Stimulated activated CD8-positive, alpha-beta memory T cell treated with anti-CD3 and anti-CD28 coated beads, Interleukin-7, amount 100 ng/mL, for 4 hours (primary cell): ENCODE measurements around the gene STON2.

ENCODE experiments used
- DNase-seq, 2 donors: peaks; one replicate each; pipeline ENCODE4 v3.0.0-alpha.2; 2020; ENCODE audit warnings: low read depth in 2 of 2

Gene STON2

GRCh38 chr14:81418057-81418790, 18.1 kb upstream of the STON2 start:
- DNase-seq = no peak

- DNase-seq = no peak
Observed at GRCh38 chr14:81416981-81417380, 16.9 kb upstream of the STON2 start.

GRCh38 chr14:81416194-81416952, 16.2 kb upstream of the STON2 start:
- DNase-seq = no peak

GRCh38 chr14:81415781-81416180, 15.7 kb upstream of the STON2 start:
- DNase-seq = no peak

- no peak for DNase-seq
Observed at GRCh38 chr14:81414123-81414522, 14.0 kb upstream of the STON2 start.

- no peak for DNase-seq
Observed at GRCh38 chr14:81412779-81413178, 12.7 kb upstream of the STON2 start.

- DNase-seq = no peak
Observed at GRCh38 chr14:81408595-81408994, 8.5 kb upstream of the STON2 start.

DNA sequence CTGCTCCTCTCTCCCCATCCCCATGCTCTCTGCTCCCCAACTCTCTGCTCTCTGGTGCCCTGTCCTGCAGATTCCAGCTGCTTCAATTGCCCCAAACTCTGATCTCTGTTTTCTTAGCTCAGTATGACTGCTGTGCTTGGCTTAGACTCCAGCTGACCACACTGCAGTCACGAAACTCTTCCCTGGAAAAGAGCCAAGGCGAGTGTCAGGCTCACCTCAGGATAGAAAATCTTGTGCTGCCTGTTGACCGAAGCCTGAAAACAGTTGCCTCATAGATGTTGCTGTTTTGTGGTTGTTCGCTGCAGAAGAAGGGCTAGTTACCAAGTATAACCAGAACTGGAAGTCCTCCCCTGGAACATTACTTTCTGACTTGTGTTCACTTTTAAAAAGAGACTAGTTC, 6.7 kb upstream of the STON2 start:
- DNase-seq = no peak

GRCh38 chr14:81402123-81402495, 2.0 kb upstream of the STON2 start:
- DNase-seq = no peak

- DNase-seq = no peak
Observed at GRCh38 chr14:81401420-81402122, 1.4 kb upstream of the STON2 start.

GRCh38 chr14:81400852-81401251, 728 bp upstream of the STON2 start:
- no peak for DNase-seq

DNA sequence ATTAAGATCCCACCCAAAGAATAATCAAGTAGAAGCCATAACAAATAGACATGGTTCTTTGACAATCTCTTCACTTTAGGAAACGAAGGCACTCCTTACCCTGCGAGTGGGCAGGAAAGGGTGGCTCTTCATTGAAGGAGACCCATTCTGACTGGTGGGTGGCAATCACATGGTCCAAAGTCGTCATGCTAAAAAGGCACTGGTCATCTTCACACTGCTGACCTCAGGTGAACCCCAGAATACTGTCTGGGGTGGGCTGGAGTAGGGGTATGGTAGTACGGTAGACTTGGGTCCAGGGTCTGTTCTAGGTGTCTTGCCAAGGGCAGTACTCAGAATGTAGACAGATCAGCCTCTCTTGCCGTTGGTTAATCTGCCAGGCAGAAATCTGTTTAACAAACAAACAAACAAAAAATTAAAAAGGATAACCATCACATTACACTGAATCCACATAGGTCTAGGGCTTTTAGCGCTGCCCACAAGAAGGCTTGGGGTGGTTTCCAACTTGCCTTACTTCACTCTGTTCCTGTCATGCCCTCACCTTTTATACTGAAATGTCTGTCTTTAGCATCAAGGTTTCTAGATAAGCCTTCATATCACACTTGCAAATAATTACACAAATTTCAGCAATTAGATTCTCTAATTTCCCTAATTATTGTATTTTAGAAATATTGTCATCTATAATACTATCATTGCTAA, 1.8 kb downstream of the STON2 start:
- no peak for DNase-seq

DNA sequence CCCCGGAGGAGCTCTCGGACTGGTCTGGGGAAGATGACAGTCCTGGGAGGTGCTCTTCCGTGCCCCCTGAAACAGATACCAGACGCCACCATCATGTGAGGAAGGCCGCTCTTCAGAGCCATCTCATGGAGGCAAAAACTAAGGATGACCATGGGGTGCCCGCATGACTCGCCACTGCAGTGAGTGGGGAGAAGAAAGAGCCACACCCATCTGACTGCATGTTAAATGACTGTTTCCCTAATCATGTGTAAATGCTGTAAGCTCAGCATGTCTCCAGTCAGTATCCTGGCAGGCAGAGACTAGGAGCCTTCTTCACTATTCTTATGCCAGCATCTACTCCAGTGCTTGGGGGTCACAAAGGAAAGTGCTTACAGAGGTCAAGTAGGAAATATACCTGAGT, 4.0 kb downstream of the STON2 start:
- DNase-seq = no peak

- no peak for DNase-seq
Observed at GRCh38 chr14:81394739-81395138, 5.4 kb downstream of the STON2 start.

- no peak for DNase-seq
Observed at GRCh38 chr14:81392976-81393643, 7.0 kb downstream of the STON2 start.

DNA sequence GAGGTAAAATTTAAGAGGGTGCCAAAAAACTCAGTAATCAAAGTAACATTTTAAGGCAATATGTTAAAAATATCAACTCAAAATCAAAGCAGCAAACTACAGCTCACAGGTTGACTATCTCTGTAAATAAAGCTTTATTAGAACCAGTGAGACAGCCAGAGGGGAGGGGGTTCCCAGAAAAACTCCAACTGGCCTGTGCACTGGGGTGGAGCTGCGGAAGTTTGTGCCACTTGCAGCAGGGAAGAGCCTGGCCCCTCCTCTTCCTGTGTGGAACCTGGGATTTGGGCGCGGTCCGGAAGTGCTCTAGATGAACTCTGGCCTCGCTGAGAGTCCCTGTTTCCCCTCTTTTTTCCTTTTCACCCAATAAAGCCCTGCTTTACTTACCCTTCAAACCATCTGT, 8.1 kb downstream of the STON2 start:
- DNase-seq = no peak

GRCh38 chr14:81390696-81391095, 9.4 kb downstream of the STON2 start:
- no peak for DNase-seq

DNA sequence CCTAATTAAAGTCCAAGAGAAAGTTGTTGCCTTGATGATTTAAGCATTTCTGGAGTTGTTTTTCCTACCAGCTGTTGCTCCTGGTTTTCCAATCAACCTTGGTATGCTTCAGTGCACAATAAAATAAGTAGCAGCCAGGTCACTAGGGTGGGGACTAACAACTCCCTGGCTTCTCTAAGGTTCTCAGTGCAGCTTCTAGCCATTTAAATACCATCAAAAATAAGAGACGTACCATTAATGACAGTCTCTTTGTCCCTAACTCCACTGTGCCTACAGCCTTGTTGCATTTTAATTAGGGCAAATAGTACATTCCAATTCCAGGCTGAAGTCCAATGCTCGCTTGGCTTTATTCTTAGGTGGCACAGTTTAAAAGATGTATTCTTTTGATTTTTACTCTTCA, 11.8 kb downstream of the STON2 start:
- DNase-seq = no peak

DNA sequence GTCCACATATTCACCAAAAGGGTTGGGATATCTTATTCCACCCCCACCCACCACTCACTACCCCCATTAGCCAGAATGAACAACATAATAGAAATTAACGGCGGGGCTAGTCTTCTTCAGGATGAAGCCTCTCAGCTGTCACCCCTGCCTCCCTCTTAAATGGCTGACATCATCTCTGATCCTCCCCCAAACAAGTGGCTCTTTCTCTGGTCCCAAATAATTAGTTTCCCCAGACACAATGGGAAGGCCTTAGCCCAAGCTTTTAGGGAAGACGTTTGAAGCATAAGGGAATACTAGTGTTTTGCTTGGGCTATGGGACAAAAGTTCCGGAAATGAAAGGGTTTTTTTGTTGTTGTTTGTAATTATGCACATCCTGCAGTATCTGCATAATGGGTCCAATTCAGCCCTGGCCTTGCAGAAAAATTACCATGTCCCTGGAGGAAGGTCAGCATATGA, 13.8 kb downstream of the STON2 start:
- no peak for DNase-seq

DNA sequence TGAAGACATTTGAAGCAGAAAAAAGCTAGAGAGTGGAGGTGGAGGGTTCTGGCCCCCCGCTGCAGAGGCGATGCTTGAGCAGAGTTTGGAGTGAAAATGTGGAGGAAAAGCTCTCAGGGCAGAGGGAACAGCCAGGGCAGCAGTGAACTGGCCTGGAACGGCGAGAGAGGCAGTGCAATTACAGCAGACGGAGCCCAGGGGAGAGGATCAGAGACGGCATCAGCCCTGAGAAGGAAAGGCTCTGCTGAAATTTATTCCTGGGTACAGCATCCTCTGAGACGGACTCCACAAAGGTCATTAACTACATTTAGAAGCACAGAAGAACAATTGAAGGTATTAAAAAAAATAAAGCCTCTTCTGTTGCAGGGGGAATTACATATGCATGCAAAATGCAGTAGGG, 14.2 kb downstream of the STON2 start:
- no peak for DNase-seq

DNA sequence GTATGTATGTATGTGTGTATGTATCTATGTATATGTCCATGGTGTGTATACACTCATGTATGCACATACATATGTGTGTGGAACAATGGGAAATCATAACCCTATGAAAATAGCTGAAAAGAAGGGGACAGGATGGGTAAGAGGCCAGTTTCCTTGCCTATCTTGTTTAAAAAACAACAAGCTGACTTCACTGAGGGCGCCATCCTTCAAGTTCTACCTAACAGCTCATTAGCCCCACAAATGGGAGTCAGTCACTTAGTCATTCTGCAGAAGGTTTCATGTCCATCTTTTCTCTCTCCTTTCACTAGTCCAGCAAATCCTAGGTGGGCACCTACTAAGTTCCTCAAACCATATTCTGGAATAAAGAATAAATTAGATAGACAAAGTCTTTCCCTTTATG, 14.7 kb downstream of the STON2 start:
- DNase-seq = no peak

DNA sequence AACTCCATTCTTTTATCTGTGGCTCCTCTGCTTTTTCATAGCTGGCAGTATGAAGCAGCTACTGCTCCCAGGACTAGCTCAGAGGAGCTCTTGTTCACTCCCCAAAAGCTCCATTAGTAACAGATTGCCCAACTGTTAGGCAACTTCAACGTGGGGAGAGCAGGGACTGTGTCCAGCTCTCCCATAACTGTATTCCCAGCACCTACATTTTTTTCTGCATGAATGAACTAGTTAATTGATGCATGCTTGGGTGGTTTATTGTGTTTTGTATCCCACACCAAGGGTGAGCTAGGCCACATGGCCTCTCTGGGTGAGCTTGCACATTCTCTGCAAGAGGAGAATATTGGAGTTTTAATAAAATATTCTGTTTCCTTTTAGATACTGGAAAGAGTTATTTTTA, 15.2 kb downstream of the STON2 start:
- no peak for DNase-seq
